IPS-18c (cell line): Measurements from ENCODE around the gene CDYL2.

Experiments used
- H3K4me3 ChIP-seq: 2 replicates; pipeline ENCODE4 v1.7.0; 2013; ENCODE audit warnings: low read depth, mild to moderate bottlenecking, low read length, moderate library complexity; ENCODE audit not compliant: insufficient read depth
- H3K9me3 ChIP-seq: one replicate; pipeline ENCODE4 v1.6.1; 2013; ENCODE audit warnings: mild to moderate bottlenecking, low read length, moderate library complexity; ENCODE audit not compliant: control insufficient read depth, insufficient read depth

CDYL2 gene

DNA sequence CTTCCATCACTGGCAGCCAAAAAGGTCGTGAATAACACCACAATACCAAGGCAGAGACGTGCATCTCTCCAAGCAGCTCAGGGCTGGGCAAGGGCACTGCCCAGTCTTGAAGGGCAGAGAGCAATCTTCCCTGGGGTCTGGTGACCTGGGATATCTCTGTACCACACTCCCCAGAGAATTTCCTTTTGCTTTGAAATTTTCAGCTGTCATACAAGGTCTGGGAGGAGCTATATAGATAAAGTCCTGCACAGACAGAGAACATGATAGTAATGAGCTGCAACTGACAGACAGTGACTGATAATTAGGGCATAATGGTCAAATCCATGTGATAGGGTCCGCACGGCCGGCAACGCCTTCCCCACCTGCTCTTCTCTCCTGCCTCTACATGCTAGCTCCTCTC is 195.5 kb downstream of the CDYL2 start:
- Histone ChIP-seq H3K4me3 (no peak overlapping the region), H3K9me3 (peaks cover under 1% of the 10 kb centered on the region)

GRCh38 chr16:80607204-80607603 is 197.2 kb downstream of the CDYL2 start:
- H3K4me3 ChIP-seq = no peak overlapping the region

DNA sequence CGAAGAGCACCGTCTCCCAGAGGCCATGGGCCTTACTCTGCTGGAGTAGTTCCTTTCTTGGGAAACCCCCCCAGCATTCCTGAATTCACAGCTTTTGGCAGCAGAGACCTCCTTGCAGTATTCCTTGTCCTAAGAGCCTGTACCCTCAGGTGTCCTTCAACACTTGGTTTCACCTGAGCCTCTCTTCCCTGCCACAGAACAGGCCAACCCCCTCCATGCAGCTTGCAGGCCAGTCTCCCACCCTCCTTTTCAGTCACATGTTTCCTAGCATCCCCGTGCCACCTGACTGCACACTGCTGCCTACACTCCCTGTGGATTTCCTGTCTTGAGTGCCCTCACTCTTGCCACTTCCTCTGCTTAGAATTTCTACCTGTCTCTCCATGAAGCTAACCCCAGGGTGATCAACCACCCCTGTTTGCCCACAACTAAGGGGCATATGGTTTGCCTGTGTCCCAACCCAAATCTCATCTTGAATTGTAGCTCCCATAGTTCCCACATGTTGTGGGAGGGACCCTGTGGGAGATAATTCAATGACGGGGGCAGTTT is 198.1 kb downstream of the CDYL2 start:
- peaks cover 3% of the 10 kb centered on the region for H3K9me3 ChIP-seq
- no peak overlapping the region for H3K4me3 ChIP-seq

More at GRCh38 chr16:80607204-80607603, 197.2 kb downstream of the CDYL2 start:
- peaks cover 3% of the 10 kb centered on the region for H3K9me3 ChIP-seq

DNA sequence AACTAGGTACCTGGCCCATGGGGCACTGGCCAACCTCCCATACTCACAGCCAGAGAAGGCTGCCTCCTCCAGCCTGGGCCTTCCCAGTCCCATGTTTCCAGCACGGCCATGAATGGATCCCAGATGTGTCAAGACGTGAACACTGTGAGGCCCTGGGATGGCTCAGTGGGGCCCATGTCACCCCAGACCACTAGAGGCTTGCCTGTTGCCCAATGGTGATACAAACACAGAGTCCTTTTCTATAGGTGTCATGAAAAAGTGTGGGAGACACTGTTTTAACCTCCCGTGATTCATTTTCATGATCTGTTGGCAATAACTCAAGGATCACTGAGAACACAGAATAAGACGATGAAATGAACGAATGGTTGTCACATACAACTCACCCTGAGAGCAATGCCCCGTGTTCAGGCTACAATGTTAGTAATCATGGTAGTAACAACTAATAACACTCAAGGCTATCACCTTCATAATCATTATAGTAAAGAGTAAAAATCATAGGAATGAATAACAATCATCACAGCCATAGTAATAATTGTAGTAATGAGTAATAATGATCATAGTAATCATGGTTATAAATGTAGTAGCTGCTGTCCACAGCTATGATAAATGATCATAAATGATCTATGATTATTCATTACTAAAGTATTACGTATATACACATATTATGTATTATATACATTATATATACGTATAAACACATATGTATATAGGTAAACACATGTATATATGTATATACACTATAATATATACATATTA is 199.6 kb downstream of the CDYL2 start:
- H3K4me3 ChIP-seq = no peak overlapping the region
- peaks cover 3% of the 10 kb centered on the region for H3K9me3 ChIP-seq

DNA sequence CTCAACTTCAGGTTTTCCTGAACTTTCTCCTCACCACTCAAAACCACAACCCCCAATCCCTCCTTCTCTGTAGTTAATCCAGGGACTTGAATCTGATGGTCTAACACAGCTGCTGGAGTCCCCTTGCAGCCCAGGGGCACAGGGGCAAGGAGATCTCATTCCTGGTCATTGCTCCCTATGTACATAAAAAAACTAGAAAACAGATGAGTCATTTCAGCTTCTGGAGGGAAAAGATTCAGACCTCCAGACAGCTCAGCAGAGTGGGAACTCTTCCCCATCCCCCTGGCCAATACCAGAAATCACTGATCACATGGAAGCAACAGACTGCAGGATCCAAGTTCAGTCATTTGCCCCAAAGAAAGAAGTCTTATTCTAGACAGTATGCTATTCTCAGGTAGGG is 201.5 kb downstream of the CDYL2 start:
- Histone ChIP-seq H3K4me3 (no peak overlapping the region), H3K9me3 (peaks cover 3% of the 10 kb centered on the region)

- Histone ChIP-seq H3K9me3 (peaks cover 3% of the 10 kb centered on the region), H3K4me3 (no peak overlapping the region)
These were observed 203.2 kb downstream of the CDYL2 start for GRCh38 chr16:80601182-80601581.

- no peak overlapping the region for H3K4me3 ChIP-seq
These were observed 204.9 kb downstream of the CDYL2 start for GRCh38 chr16:80599466-80599865.

DNA sequence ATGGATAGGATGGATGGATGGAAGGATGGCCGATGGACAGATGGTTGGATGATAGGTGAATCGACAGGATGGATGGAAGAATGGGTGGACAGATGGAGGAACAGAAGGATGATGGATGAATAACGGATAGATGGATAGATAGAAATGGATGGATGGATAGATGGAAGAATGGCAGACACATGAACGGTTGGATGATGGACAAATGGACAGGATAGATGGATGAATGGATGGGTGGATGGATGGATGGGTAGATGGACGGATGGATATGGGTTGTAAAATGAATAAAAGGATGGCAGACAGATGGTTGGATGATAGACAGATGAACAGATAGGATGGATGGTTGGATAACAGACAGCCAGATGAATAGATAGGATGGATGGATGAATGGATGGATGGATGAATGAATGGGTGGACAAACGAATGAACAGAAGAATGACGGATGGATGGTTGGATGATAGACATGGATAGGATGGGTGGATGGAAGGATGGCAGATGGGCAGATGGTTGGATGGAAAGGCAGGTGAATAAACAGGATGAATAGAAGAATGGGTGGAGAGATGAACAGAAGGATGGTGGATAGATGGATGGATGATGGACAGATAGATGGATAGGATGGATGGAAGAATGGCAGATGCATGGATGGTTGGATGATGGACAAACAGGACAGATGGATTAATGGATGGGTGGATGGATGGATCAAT is 207.7 kb downstream of the CDYL2 start:
- Histone ChIP-seq H3K4me3 (no peak overlapping the region), H3K9me3 (no peaks in the 10 kb centered on the region)

More at GRCh38 chr16:80599466-80599865, 204.9 kb downstream of the CDYL2 start:
- H3K9me3 ChIP-seq = peaks cover 3% of the 10 kb centered on the region

GRCh38 chr16:80594756-80595155 is 209.6 kb downstream of the CDYL2 start:
- H3K9me3 ChIP-seq = no peaks in the 10 kb centered on the region
- H3K4me3 ChIP-seq = no peak overlapping the region

- Histone ChIP-seq H3K4me3 (no peak overlapping the region), H3K9me3 (no peaks in the 10 kb centered on the region)
These were observed 212.1 kb downstream of the CDYL2 start for GRCh38 chr16:80592273-80592672.

DNA sequence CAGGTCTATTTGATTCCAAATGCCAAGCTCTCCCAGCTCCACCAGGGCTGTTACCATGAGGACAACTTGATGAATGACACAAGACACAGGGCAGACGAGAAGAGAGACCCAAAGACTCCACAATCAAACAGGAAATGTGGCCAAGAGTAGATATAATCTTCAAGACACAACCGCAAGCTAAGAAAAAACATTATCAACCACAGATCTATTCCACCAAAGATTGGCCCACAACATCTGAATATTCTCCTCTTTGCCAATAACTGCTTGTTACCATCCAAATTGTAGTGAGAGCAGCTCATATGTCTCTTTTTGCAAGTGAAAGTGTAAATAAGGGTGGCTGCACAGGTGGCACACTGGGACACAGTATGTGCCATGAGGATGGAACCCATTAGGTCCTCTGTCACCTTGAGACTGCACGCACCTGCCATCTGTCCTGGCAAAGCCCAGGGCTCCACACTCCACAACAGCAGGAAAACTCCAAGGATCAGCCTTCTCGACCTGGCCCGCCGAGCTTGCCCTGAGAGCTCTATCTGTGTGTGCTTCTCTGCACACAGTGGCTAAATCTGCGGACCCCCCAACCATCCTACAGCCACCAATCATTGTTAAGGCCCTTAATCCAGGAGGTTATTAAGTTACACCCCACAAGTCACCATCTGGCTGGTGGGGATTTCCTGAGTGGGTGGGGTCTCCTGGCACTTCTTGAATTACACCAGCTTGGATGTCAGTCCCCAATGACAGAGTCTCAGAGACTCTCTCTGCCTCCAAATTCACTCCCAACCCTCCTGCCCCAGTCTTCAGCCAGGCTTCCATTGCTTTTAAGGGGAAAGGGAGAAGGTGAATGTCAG is 213.1 kb downstream of the CDYL2 start:
- Histone ChIP-seq H3K4me3 (no peak overlapping the region), H3K9me3 (no peaks in the 10 kb centered on the region)

DNA sequence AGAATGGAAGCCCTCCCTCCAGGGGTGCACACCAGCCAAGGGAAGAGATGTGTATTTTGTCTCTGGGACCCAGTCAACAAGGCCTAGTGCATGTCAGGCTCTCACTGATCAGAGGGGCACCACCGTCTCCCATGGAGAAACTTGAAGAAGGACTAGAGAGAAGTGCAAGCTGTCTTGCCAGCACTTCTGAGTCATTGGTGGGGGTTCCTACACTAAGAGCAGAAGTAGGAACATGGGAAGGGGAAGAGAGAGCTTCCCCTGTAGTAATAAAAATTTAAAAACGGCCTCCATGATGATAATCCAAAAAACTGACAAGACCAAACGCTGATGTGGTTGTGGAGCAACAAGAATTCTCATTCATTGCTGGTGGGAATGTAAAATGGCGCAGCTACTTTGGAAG is 217.3 kb downstream of the CDYL2 start:
- Histone ChIP-seq H3K9me3 (no peaks in the 10 kb centered on the region), H3K4me3 (no peak overlapping the region)

- Histone ChIP-seq H3K9me3 (no peaks in the 10 kb centered on the region), H3K4me3 (no peak overlapping the region)
These were observed 217.9 kb downstream of the CDYL2 start for GRCh38 chr16:80586476-80586875.

DNA sequence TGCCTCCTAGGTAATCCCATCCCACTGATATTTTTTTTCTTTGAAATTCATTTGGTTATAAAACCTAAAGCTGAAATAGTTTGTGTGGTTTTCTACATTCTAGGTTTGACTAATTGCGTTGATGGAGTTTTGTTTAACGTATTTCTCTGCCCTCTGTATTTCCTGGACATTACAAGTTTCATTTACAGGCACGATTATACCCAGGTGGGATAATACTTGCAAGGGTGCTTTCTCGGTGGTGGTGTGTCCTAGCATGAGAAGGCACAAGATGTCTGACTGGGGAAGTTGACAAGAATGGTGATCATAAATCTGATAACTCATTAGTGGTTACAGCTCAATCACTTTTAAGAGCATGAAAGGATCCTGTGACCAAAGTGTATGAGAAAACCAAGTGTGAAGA is 218.6 kb downstream of the CDYL2 start:
- no peak overlapping the region for H3K4me3 ChIP-seq
- H3K9me3 ChIP-seq = no peaks in the 10 kb centered on the region

GRCh38 chr16:80583466-80583865 is 220.9 kb downstream of the CDYL2 start:
- Histone ChIP-seq H3K9me3 (no peaks in the 10 kb centered on the region), H3K4me3 (no peak overlapping the region)

DNA sequence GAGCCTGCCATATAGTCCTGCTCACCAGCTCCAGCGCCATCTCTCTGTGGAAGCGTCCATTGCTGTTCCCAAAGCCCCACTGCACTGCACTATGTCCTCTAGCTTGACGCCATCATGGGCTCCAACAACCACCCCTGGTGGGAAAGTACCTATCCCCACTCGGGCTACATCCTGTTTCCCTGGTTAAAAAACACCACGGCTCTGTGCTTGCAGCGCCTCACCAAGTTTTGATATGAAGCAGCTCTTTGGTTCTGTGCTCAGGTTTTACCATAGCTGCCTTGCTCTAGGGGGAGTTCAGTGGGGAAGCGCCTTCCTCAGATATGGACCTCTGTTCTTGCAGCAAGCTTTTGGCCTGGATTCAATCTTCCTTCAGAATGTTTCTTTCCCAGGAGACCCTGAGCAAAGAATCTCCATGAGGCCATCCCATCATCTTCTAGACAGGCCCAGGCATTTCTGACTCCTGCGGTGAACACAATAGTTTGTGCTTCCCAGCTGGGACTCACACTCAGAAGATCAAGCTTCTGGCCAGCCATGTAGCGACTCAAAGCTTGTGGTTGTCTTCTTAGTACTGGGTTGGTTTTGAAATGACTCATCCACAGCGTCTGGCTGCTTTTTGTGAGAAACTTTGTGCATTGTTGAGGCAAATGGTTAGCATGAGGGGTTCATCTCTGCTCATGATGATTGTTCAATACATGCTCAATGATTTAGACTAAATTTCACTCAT is 224.1 kb downstream of the CDYL2 start:
- Histone ChIP-seq H3K9me3 (no peaks in the 10 kb centered on the region), H3K4me3 (no peak overlapping the region)
